ENCODE results near the gene DAP3. TPM values are rescaled to one million over a fixed set of nuclear protein-coding genes. Genes with fewer than 3 reads are reported as not detected.

The DAP3 gene
- total and polyA plus RNA-seq, 10 of the 15 experiments (the other 5 are each of a cell fraction or from before 2014, with no cell fraction given): 60.0 to 223 (median 138) TPM

GRCh38 chr1:155688324-155689080 is 389 bp upstream of the DAP3 start, which contains the start of gene YY1AP1 (continued):
- no peak; the same call in 1 of the 2 replicates for TF ChIP-seq PRDM15 (CRISPR knock-in tag; IDR thresholded peaks at IDR 0.05)
- TF ChIP-seq ZNF384 (IDR thresholded peaks at IDR 0.05; ENCODE audit: borderline replicate concordance, low read depth, low read length): no peak
- TF ChIP-seq NR2C2 (IDR thresholded peaks at IDR 0.05; ENCODE audit: borderline replicate concordance, control insufficient read depth, insufficient read length, low read depth): no peak
- no peak for TF ChIP-seq CHD4 (IDR thresholded peaks at IDR 0.05)
- TF ChIP-seq IRF4 (IDR thresholded peaks at IDR 0.05; ENCODE audit: low read depth, low read length): 0 out of 2 replicates have a peak, but pooled peaks have one; percentile 5
- no peak for TF ChIP-seq ZNF274 (IDR thresholded peaks at IDR 0.05; ENCODE audit: insufficient read depth, insufficient read length)
- peak; percentile 61 for TF ChIP-seq NKRF (conservative IDR thresholded peaks at IDR 0.05)
- TF ChIP-seq SPI1 (IDR thresholded peaks at IDR 0.05; ENCODE audit: borderline replicate concordance, insufficient read depth, low read depth, low read length): no peak
- TF ChIP-seq CTCF (IDR thresholded peaks at IDR 0.05 in 2 of 3, conservative IDR thresholded peaks at IDR 0.05 in 1 of 3; ENCODE audit: control insufficient read depth in 2 of 3, extremely low read depth in 1 of 3, insufficient read depth in 1 of 3, low read depth in 3 of 3, low read length in 3 of 3): no peak
- TF ChIP-seq PML (IDR thresholded peaks at IDR 0.05; ENCODE audit: low read length): no peak
- TF ChIP-seq ZNF217 (IDR thresholded peaks at IDR 0.05): no peak
- no peak for TF ChIP-seq BCL11A (IDR thresholded peaks at IDR 0.05; ENCODE audit: low read depth, low read length)
- no peak for TF ChIP-seq RBBP5 (conservative IDR thresholded peaks at IDR 0.05)
- TF ChIP-seq EP300 (IDR thresholded peaks at IDR 0.05; ENCODE audit: borderline replicate concordance in 1 of 2, control insufficient read depth in 1 of 2, low read depth in 2 of 2, low read length in 2 of 2): no peak
- TF ChIP-seq TBL1XR1 (IDR thresholded peaks at IDR 0.05; ENCODE audit: low read depth, low read length): peak; percentile 30
- TF ChIP-seq IKZF2 (IDR thresholded peaks at IDR 0.05): no peak
- no peak for TF ChIP-seq E2F4 (IDR thresholded peaks at IDR 0.05; ENCODE audit: low read depth, low read length)
- no peak for TF ChIP-seq ATF3 (IDR thresholded peaks at IDR 0.05; ENCODE audit: borderline replicate concordance, extremely low read depth, low read depth, low read length)
- no peak for TF ChIP-seq BMI1 (IDR thresholded peaks at IDR 0.05; ENCODE audit: borderline replicate concordance)
- TF ChIP-seq EED (IDR thresholded peaks at IDR 0.05; ENCODE audit: low read depth): no peak
- no peak for TF ChIP-seq MTA2 (IDR thresholded peaks at IDR 0.05; ENCODE audit: low read depth)
- no peak for TF ChIP-seq HDAC2 (IDR thresholded peaks at IDR 0.05)

Data from GM12878 (cell line).